ENCODE data around the gene FLNA. TPM values are rescaled to one million over a fixed set of nuclear protein-coding genes. Genes with fewer than 3 reads are reported as not detected.

FLNA gene
- polyA plus RNA-seq, 2 donors, result 407 to 691 TPM

- 0 to 35% methylated on average over 36 to 79 of the region's 79 CpGs for WGBS, 2 donors
- Histone ChIP-seq H3K4me1 (ENCODE audit: control insufficient read depth in 2 of 2, insufficient read depth in 2 of 2, low read length in 1 of 2) (peaks cover 0 to 6% of the 10 kb centered on the region in 2 donors), H3K9me3 (ENCODE audit: control insufficient read depth in 2 of 2, insufficient read depth in 1 of 2, low read depth in 1 of 2, low read length in 1 of 2) (peaks cover 0 to 2% of the 10 kb centered on the region in 2 donors), H3K36me3 (ENCODE audit: control insufficient read depth in 2 of 2, insufficient read depth in 2 of 2, low read length in 1 of 2) (no peaks in the 10 kb centered on the region), H3K27me3 (ENCODE audit: control insufficient read depth in 1 of 2, insufficient read depth in 2 of 2, low read length in 2 of 2) (no peaks in the 10 kb centered on the region), H3K4me3 (ENCODE audit: low read depth in 1 of 2, low read length in 2 of 2) (peak overlapping the region; percentile 36 to 50), H3K27ac (ENCODE audit: low read depth in 2 of 2, low read length in 1 of 2) (peak overlapping the region; percentile 95 to 99)
Observed at GRCh38 chrX:154378059-154378798, 3.8 kb upstream of the FLNA start.

GRCh38 chrX:154376774-154377173, 2.3 kb upstream of the FLNA start:
- Histone ChIP-seq H3K4me3 (ENCODE audit: low read depth in 1 of 2, low read length in 2 of 2) (no peak overlapping the region), H3K27me3 (ENCODE audit: control insufficient read depth in 1 of 2, insufficient read depth in 2 of 2, low read length in 2 of 2) (no peaks in the 10 kb centered on the region), H3K36me3 (ENCODE audit: control insufficient read depth in 2 of 2, insufficient read depth in 2 of 2, low read length in 1 of 2) (no peaks in the 10 kb centered on the region), H3K9me3 (ENCODE audit: control insufficient read depth in 2 of 2, insufficient read depth in 1 of 2, low read depth in 1 of 2, low read length in 1 of 2) (peaks cover 0 to 2% of the 10 kb centered on the region in 2 donors), H3K4me1 (ENCODE audit: control insufficient read depth in 2 of 2, insufficient read depth in 2 of 2, low read length in 1 of 2) (peaks cover 0 to 11% of the 10 kb centered on the region in 2 donors), H3K27ac (ENCODE audit: low read depth in 2 of 2, low read length in 1 of 2) (peak overlapping the region; percentile 64 to 75)
- 70 to 76% methylated on average over 3 of the region's 3 CpGs for WGBS, 2 donors

- WGBS, 2 donors, result 37 to 68% methylated on average over 10 of the region's 10 CpGs
- Histone ChIP-seq H3K27ac (ENCODE audit: low read depth in 2 of 2, low read length in 1 of 2) (peak overlapping the region; percentile 88 to 92), H3K36me3 (ENCODE audit: control insufficient read depth in 2 of 2, insufficient read depth in 2 of 2, low read length in 1 of 2) (no peaks in the 10 kb centered on the region), H3K4me3 (ENCODE audit: low read depth in 1 of 2, low read length in 2 of 2) (peak overlapping the region; percentile 0 to 43), H3K4me1 (ENCODE audit: control insufficient read depth in 2 of 2, insufficient read depth in 2 of 2, low read length in 1 of 2) (peaks cover 0 to 7% of the 10 kb centered on the region in 2 donors), H3K9me3 (ENCODE audit: control insufficient read depth in 2 of 2, insufficient read depth in 1 of 2, low read depth in 1 of 2, low read length in 1 of 2) (peaks cover 0 to 8% of the 10 kb centered on the region in 2 donors), H3K27me3 (ENCODE audit: control insufficient read depth in 1 of 2, insufficient read depth in 2 of 2, low read length in 2 of 2) (no peaks in the 10 kb centered on the region)
Observed at GRCh38 chrX:154375156-154375504, 696 bp upstream of the FLNA start.

- WGBS, 2 donors, result 5 to 40% methylated on average over 23 of the region's 23 CpGs
- peaks cover 0 to 8% of the 10 kb centered on the region in 2 donors for H3K9me3 ChIP-seq (ENCODE audit: control insufficient read depth in 2 of 2, insufficient read depth in 1 of 2, low read depth in 1 of 2, low read length in 1 of 2)
- H3K4me3 ChIP-seq (ENCODE audit: low read depth in 1 of 2, low read length in 2 of 2), result peak overlapping the region; percentile 43 to 51
- H3K4me1 ChIP-seq (ENCODE audit: control insufficient read depth in 2 of 2, insufficient read depth in 2 of 2, low read length in 1 of 2), result peaks cover 0 to 4% of the 10 kb centered on the region in 2 donors
- peak overlapping the region; percentile 88 to 92 for H3K27ac ChIP-seq (ENCODE audit: low read depth in 2 of 2, low read length in 1 of 2)
- H3K27me3 ChIP-seq (ENCODE audit: control insufficient read depth in 1 of 2, insufficient read depth in 2 of 2, low read length in 2 of 2), result no peaks in the 10 kb centered on the region
- H3K36me3 ChIP-seq (ENCODE audit: control insufficient read depth in 2 of 2, insufficient read depth in 2 of 2, low read length in 1 of 2), result no peaks in the 10 kb centered on the region
Observed at GRCh38 chrX:154373340-154374306, 811 bp downstream of the FLNA start.

- WGBS, 2 donors, result 10 to 30% methylated on average over 5 of the region's 5 CpGs
- Histone ChIP-seq H3K9me3 (ENCODE audit: control insufficient read depth in 2 of 2, insufficient read depth in 1 of 2, low read depth in 1 of 2, low read length in 1 of 2) (peaks cover 0 to 8% of the 10 kb centered on the region in 2 donors), H3K36me3 (ENCODE audit: control insufficient read depth in 2 of 2, insufficient read depth in 2 of 2, low read length in 1 of 2) (peaks cover 0 to 6% of the 10 kb centered on the region in 2 donors), H3K27ac (ENCODE audit: low read depth in 2 of 2, low read length in 1 of 2) (peak overlapping the region; percentile 88 to 92), H3K4me1 (ENCODE audit: control insufficient read depth in 2 of 2, insufficient read depth in 2 of 2, low read length in 1 of 2) (peaks cover 0 to 12% of the 10 kb centered on the region in 2 donors), H3K4me3 (ENCODE audit: low read depth in 1 of 2, low read length in 2 of 2) (peak overlapping the region; percentile 36 to 58), H3K27me3 (ENCODE audit: control insufficient read depth in 1 of 2, insufficient read depth in 2 of 2, low read length in 2 of 2) (no peaks in the 10 kb centered on the region)
Observed at GRCh38 chrX:154372612-154373022, 1.8 kb downstream of the FLNA start.

GRCh38 chrX:154371789-154372300, 2.6 kb downstream of the FLNA start:
- Histone ChIP-seq H3K27ac (ENCODE audit: low read depth in 2 of 2, low read length in 1 of 2) (peak overlapping the region; percentile 45 to 94), H3K9me3 (ENCODE audit: control insufficient read depth in 2 of 2, insufficient read depth in 1 of 2, low read depth in 1 of 2, low read length in 1 of 2) (peaks cover 0 to 8% of the 10 kb centered on the region in 2 donors), H3K36me3 (ENCODE audit: control insufficient read depth in 2 of 2, insufficient read depth in 2 of 2, low read length in 1 of 2) (peaks cover 0 to 13% of the 10 kb centered on the region in 2 donors), H3K4me3 (ENCODE audit: low read depth in 1 of 2, low read length in 2 of 2) (peak overlapping the region; percentile 36 to 58), H3K4me1 (ENCODE audit: control insufficient read depth in 2 of 2, insufficient read depth in 2 of 2, low read length in 1 of 2) (peaks cover 0 to 14% of the 10 kb centered on the region in 2 donors), H3K27me3 (ENCODE audit: control insufficient read depth in 1 of 2, insufficient read depth in 2 of 2, low read length in 2 of 2) (no peaks in the 10 kb centered on the region)
- WGBS, 2 donors, result 4 to 28% methylated on average over 23 to 43 of the region's 43 CpGs

- peaks cover 0 to 14% of the 10 kb centered on the region in 2 donors for H3K4me1 ChIP-seq (ENCODE audit: control insufficient read depth in 2 of 2, insufficient read depth in 2 of 2, low read length in 1 of 2)
- WGBS, 2 donors, result 0 to 20% methylated on average over 54 to 77 of the region's 77 CpGs
Observed at GRCh38 chrX:154371017-154371788, 3.2 kb downstream of the FLNA start.

GRCh38 chrX:154370300-154371016, 4.0 kb downstream of the FLNA start:
- Histone ChIP-seq H3K4me1 (ENCODE audit: control insufficient read depth in 2 of 2, insufficient read depth in 2 of 2, low read length in 1 of 2) (peaks cover 0 to 14% of the 10 kb centered on the region in 2 donors), H3K4me3 (ENCODE audit: low read depth in 1 of 2, low read length in 2 of 2) (peak overlapping the region; percentile 57 to 75), H3K36me3 (ENCODE audit: control insufficient read depth in 2 of 2, insufficient read depth in 2 of 2, low read length in 1 of 2) (peaks cover 0 to 25% of the 10 kb centered on the region in 2 donors), H3K9me3 (ENCODE audit: control insufficient read depth in 2 of 2, insufficient read depth in 1 of 2, low read depth in 1 of 2, low read length in 1 of 2) (peaks cover 0 to 8% of the 10 kb centered on the region in 2 donors), H3K27me3 (ENCODE audit: control insufficient read depth in 1 of 2, insufficient read depth in 2 of 2, low read length in 2 of 2) (no peaks in the 10 kb centered on the region), H3K27ac (ENCODE audit: low read depth in 2 of 2, low read length in 1 of 2) (peak overlapping the region; percentile 90 to 94)
- 0 to 18% methylated on average over 61 to 63 of the region's 63 CpGs for WGBS, 2 donors

More at GRCh38 chrX:154371017-154371788, 3.2 kb downstream of the FLNA start:
- Histone ChIP-seq H3K4me3 (ENCODE audit: low read depth in 1 of 2, low read length in 2 of 2) (peak overlapping the region; percentile 57 to 75), H3K9me3 (ENCODE audit: control insufficient read depth in 2 of 2, insufficient read depth in 1 of 2, low read depth in 1 of 2, low read length in 1 of 2) (peaks cover 0 to 8% of the 10 kb centered on the region in 2 donors), H3K27ac (ENCODE audit: low read depth in 2 of 2, low read length in 1 of 2) (peak overlapping the region; percentile 90 to 94), H3K27me3 (ENCODE audit: control insufficient read depth in 1 of 2, insufficient read depth in 2 of 2, low read length in 2 of 2) (no peaks in the 10 kb centered on the region), H3K36me3 (ENCODE audit: control insufficient read depth in 2 of 2, insufficient read depth in 2 of 2, low read length in 1 of 2) (peaks cover 0 to 19% of the 10 kb centered on the region in 2 donors)
